OCI-LY1 (cell line): Measurements from ENCODE around the gene LAG3.

ENCODE experiments used
- H2AFZ ChIP-seq: fragments of 200-600 bp; sonication (generic), shearing (Covaris generic); 2 replicates; pipeline ENCODE4 v1.6.0; 2014; ENCODE audit warnings: antibody characterized with exemption, mild to moderate bottlenecking, low read length
- H3F3A ChIP-seq: fragments of 200-600 bp; sonication (generic), shearing (Covaris generic); 2 replicates; pipeline ENCODE4 v1.6.0; 2014; ENCODE audit warnings: mild to moderate bottlenecking, antibody characterized with exemption, low read length, moderate library complexity; ENCODE audit not compliant: insufficient read depth
- H3K27ac ChIP-seq: fragments of 200-600 bp; sonication (generic); 2 replicates; pipeline ENCODE4 v1.5.1; 2014; ENCODE audit warnings: low read length, mixed run types, mild to moderate bottlenecking, low read depth; ENCODE audit not compliant: poor library complexity, severe bottlenecking
- H3K27me3 ChIP-seq: fragments of 200-600 bp; sonication (generic); 2 replicates; pipeline ENCODE4 v1.6.0; 2014; ENCODE audit warnings: antibody characterized with exemption, mild to moderate bottlenecking, low read length, moderate library complexity; ENCODE audit not compliant: insufficient read depth
- H3K36me3 ChIP-seq: fragments of 200-600 bp; sonication (generic); 2 replicates; pipeline ENCODE4 v1.6.1; 2014; ENCODE audit warnings: mild to moderate bottlenecking, antibody characterized with exemption, low read length, moderate library complexity, mixed read lengths; ENCODE audit not compliant: insufficient read depth
- H3K4me1 ChIP-seq: fragments of 200-600 bp; sonication (generic); 2 replicates; pipeline ENCODE4 v1.5.1; 2014; ENCODE audit warnings: mild to moderate bottlenecking, low read length, moderate library complexity; ENCODE audit not compliant: insufficient read depth, severe bottlenecking
- H3K4me2 ChIP-seq: fragments of 200-600 bp; sonication (generic), shearing (Covaris generic); 2 replicates; pipeline ENCODE4 v1.6.1; 2014; ENCODE audit warnings: low read length
- H3K4me3 ChIP-seq: fragments of 200-600 bp; sonication (generic); 2 replicates; pipeline ENCODE4 v1.5.1; 2014; ENCODE audit warnings: low read length, low read depth, mild to moderate bottlenecking, mixed read lengths; ENCODE audit not compliant: poor library complexity, severe bottlenecking
- H3K79me2 ChIP-seq: fragments of 200-600 bp; shearing (Covaris generic); 2 replicates; pipeline ENCODE4 v1.6.1; 2016; ENCODE audit warnings: mixed run types, low read length, mixed read lengths; ENCODE audit not compliant: insufficient read depth
- H3K9ac ChIP-seq: fragments of 200-600 bp; sonication (generic), shearing (Covaris generic); 2 replicates; pipeline ENCODE4 v1.6.1; 2014; ENCODE audit warnings: mild to moderate bottlenecking, low read length, mixed read lengths
- H3K9me2 ChIP-seq: fragments of 200-600 bp; sonication (generic), shearing (Covaris generic); 2 replicates; pipeline ENCODE4 v1.6.1; 2014; ENCODE audit warnings: low read depth, mild to moderate bottlenecking, low read length, mixed read lengths
- H3K9me3 ChIP-seq: fragments of 200-600 bp; shearing (Covaris generic); 2 replicates; pipeline ENCODE4 v1.6.1; 2014; ENCODE audit warnings: low read length, mixed read lengths
- H4K20me1 ChIP-seq: fragments of 200-600 bp; sonication (generic), shearing (Covaris generic); 2 replicates; pipeline ENCODE4 v1.6.0; 2016; ENCODE audit warnings: mild to moderate bottlenecking, low read length; ENCODE audit not compliant: insufficient read depth
- EZH2 ChIP-seq: fragments of 200-600 bp; sonication (generic), shearing (Covaris generic); IDR thresholded peaks from 2 replicates; pipeline ENCODE4 v1.8.0; 2017; ENCODE audit warnings: borderline replicate concordance, mixed run types, mild to moderate bottlenecking, antibody characterized with exemption, low read length, moderate library complexity, mixed read lengths
- TF ChIP-seq, protein P1 (sequence below): fragments of 200-600 bp; sonication (generic), shearing (Covaris generic); IDR thresholded peaks from 2 replicates; pipeline ENCODE4 v1.5.1; 2017; ENCODE audit warnings: mild to moderate bottlenecking, antibody characterized with exemption, low read length, moderate library complexity, mixed read lengths

The LAG3 gene

GRCh38 chr12:6826734-6827436 is 54.6 kb downstream of the LAG3 start:
- Histone ChIP-seq H3K27me3 (peaks cover 5% of the 10 kb centered on the region; the same call in 1 of the 2 replicates), H2AFZ (no peak overlapping the region)

DNA sequence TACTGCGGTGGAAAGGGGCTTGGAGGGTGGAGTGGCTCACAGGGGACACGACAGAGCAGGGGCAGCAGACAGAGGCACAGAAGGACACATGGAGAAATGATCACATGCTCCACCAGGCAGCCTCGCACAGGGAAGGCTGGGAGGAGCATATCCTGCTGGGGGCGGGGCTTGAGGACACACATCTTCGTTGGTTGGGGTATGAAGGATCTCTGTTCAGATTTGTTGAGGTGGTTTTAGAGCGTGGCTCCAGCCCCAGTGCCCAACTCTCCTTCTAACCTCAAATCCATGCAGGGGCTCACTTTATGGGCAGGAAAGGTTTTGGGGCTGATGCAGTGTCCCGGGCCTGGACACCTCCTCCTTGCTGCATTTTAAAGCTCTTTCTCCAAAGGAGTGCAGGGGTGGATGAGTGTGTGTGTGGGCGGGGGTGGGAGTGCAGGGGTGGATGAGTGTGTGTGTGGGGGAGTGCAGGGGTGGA is 55.2 kb downstream of the LAG3 start:
- H2AFZ ChIP-seq, result no peak overlapping the region
- no peaks in the 10 kb centered on the region for H3K36me3 ChIP-seq
- peaks cover 6% of the 10 kb centered on the region for H3K4me1 ChIP-seq
- H3K9ac ChIP-seq, result no peak overlapping the region
- no peaks in the 10 kb centered on the region for H3K9me2 ChIP-seq
- no peak overlapping the region for H3K27ac ChIP-seq
- H3K9me3 ChIP-seq, result no peaks in the 10 kb centered on the region
- no peaks in the 10 kb centered on the region for H3F3A ChIP-seq
- H3K4me3 ChIP-seq, result no peak overlapping the region
- H3K4me2 ChIP-seq, result no peak overlapping the region
- peaks cover 5% of the 10 kb centered on the region; the same call in 1 of the 2 replicates for H3K27me3 ChIP-seq
- TF ChIP-seq, protein P1, sequence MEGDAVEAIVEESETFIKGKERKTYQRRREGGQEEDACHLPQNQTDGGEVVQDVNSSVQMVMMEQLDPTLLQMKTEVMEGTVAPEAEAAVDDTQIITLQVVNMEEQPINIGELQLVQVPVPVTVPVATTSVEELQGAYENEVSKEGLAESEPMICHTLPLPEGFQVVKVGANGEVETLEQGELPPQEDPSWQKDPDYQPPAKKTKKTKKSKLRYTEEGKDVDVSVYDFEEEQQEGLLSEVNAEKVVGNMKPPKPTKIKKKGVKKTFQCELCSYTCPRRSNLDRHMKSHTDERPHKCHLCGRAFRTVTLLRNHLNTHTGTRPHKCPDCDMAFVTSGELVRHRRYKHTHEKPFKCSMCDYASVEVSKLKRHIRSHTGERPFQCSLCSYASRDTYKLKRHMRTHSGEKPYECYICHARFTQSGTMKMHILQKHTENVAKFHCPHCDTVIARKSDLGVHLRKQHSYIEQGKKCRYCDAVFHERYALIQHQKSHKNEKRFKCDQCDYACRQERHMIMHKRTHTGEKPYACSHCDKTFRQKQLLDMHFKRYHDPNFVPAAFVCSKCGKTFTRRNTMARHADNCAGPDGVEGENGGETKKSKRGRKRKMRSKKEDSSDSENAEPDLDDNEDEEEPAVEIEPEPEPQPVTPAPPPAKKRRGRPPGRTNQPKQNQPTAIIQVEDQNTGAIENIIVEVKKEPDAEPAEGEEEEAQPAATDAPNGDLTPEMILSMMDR, result no peak
- no peak for TF ChIP-seq EZH2
- no peaks in the 10 kb centered on the region for H3K79me2 ChIP-seq
- H4K20me1 ChIP-seq, result no peaks in the 10 kb centered on the region

More at GRCh38 chr12:6826734-6827436, 54.6 kb downstream of the LAG3 start:
- Histone ChIP-seq H3K9ac (no peak overlapping the region), H3K79me2 (no peaks in the 10 kb centered on the region), H3K9me2 (no peaks in the 10 kb centered on the region), H3K4me2 (no peak overlapping the region), H3K4me3 (no peak overlapping the region), H3F3A (no peaks in the 10 kb centered on the region), H3K36me3 (no peaks in the 10 kb centered on the region), H4K20me1 (no peaks in the 10 kb centered on the region), H3K27ac (no peak overlapping the region), H3K4me1 (peaks cover 6% of the 10 kb centered on the region), H3K9me3 (no peaks in the 10 kb centered on the region)
- no peak for TF ChIP-seq EZH2
- TF ChIP-seq, protein P1, result no peak
